Activated B cell treated with CpG ODN at 0.5 μM for 24 hours (primary cell): ENCODE results near the gene VCAN. TPM values are rescaled to one million over a fixed set of nuclear protein-coding genes. Genes with fewer than 3 reads are reported as not detected.

Source experiments
- ATAC-seq: fragments of 200-7000 bp; cut with Tn5 transposase; one replicate; pipeline ENCODE4 v1.10.0; 2021; ENCODE audit warnings: low read depth, mild to moderate bottlenecking, moderate library complexity
- CTCF ChIA-PET: fragments of 350-600 bp; sonication (Branson Sonifier 250); formaldehyde crosslinking; loops from one replicate; lab custom pipeline; 2021; ENCODE audit warnings: antibody characterized with exemption; lab: Charles Lee
- POLR2A ChIA-PET: fragments of 350-600 bp; sonication (Branson Sonifier 250); formaldehyde crosslinking; loops from one replicate; lab custom pipeline; 2021; ENCODE audit warnings: antibody characterized with exemption; lab: Charles Lee
- DNase-seq: peaks from one replicate; pipeline ENCODE4 v3.0.0; 2022
- H3K27ac Mint-ChIP-seq: one replicate; pipeline ENCODE4 v1.8.0; 2020; ENCODE audit warnings: mixed read lengths
- H3K27me3 Mint-ChIP-seq: one replicate; pipeline ENCODE4 v1.8.0; 2021; ENCODE audit warnings: mixed read lengths
- H3K36me3 Mint-ChIP-seq: one replicate; pipeline ENCODE4 v1.8.0; 2021; ENCODE audit warnings: low read depth, mixed read lengths
- H3K4me1 Mint-ChIP-seq: one replicate; pipeline ENCODE4 v1.8.0; 2021; ENCODE audit warnings: mixed read lengths
- H3K4me3 Mint-ChIP-seq: one replicate; pipeline ENCODE4 v1.8.0; 2020; ENCODE audit warnings: mild to moderate bottlenecking, mixed read lengths
- H3K9me3 Mint-ChIP-seq: one replicate; pipeline ENCODE4 v1.8.0; 2020; ENCODE audit warnings: mixed read lengths
- intact Hi-C: fragments of 100-400 bp; cut with micrococcal nuclease; formaldehyde crosslinking; loops from one replicate; pipeline ENCODE4 v1.15.1; 2024
- total RNA-seq: library from RNA; stranded (reverse); gene quantifications from 2 replicates; pipeline ENCODE4 v1.2.3, GENCODE V29; 2022
- TF ChIP-seq, protein P1 (sequence below): fragments of 200-600 bp; IDR thresholded peaks from one replicate; pipeline ENCODE4 v1.8.0; 2022; ENCODE audit warnings: antibody characterized with exemption, mild to moderate bottlenecking

VCAN gene
- total RNA-seq, 1 donor from 2014 or later, result 0.16 TPM

DNA sequence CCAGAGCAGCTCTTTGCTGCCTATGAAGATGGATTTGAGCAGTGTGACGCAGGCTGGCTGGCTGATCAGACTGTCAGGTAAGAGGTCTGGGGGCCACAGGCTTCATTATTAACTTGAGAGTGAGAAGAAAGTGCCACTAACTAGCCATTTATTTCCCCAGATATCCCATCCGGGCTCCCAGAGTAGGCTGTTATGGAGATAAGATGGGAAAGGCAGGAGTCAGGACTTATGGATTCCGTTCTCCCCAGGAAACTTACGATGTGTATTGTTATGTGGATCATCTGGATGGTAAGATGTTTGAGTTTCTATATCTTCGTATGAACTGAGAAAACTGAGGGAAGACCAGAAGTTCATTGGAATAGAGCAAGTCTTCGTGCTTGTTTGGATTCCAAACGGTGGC is 22.1 kb downstream of the VCAN start:
- Mint-ChIP-seq H3K36me3 (no peaks in the 10 kb centered on the region), H3K27me3 (no peaks in the 10 kb centered on the region), H3K4me3 (no peak overlapping the region), H3K9me3 (no peaks in the 10 kb centered on the region), H3K27ac (no peak overlapping the region), H3K4me1 (no peaks in the 10 kb centered on the region)
- TF ChIP-seq, protein P1, sequence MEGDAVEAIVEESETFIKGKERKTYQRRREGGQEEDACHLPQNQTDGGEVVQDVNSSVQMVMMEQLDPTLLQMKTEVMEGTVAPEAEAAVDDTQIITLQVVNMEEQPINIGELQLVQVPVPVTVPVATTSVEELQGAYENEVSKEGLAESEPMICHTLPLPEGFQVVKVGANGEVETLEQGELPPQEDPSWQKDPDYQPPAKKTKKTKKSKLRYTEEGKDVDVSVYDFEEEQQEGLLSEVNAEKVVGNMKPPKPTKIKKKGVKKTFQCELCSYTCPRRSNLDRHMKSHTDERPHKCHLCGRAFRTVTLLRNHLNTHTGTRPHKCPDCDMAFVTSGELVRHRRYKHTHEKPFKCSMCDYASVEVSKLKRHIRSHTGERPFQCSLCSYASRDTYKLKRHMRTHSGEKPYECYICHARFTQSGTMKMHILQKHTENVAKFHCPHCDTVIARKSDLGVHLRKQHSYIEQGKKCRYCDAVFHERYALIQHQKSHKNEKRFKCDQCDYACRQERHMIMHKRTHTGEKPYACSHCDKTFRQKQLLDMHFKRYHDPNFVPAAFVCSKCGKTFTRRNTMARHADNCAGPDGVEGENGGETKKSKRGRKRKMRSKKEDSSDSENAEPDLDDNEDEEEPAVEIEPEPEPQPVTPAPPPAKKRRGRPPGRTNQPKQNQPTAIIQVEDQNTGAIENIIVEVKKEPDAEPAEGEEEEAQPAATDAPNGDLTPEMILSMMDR, result no peak
- no peak for ATAC-seq
- ChIA-PET POLR2A (no interaction called here), CTCF (no interaction called here)
- DNase-seq, result no peak
- intact Hi-C loops, result no loop called here

DNA sequence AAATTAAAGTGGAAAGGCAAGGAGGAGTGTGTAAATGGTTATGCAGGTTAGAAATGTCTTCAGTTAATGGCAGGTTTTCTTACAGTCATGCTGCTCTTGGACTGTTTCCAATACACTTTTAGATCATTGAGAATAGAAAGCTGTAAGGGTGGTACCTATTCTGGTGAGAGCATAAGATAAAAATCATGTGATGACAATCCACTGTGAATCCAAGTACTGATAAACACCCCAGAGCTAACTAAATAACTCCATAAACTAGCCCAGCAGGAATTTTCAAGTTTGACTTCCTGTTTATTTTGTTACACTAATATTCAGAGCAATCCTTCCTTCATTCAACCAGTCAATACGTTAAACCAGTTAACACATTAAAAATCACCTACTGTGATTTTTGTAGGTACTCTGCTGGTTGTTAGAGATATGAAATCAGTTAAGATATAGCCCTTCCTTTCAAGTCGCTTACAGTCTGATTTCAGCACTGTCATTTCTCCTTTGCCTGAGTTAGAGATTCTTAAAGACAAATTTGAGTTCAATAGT is 22.6 kb downstream of the VCAN start:
- ATAC-seq (no peak), DNase-seq (no peak)
- POLR2A ChIA-PET, result no interaction called here
- no peaks in the 10 kb centered on the region for H3K9me3 Mint-ChIP-seq
- no peak overlapping the region for H3K4me3 Mint-ChIP-seq
- H3K4me1 Mint-ChIP-seq, result no peaks in the 10 kb centered on the region
- H3K27me3 Mint-ChIP-seq, result no peaks in the 10 kb centered on the region
- no peak overlapping the region for H3K27ac Mint-ChIP-seq
- CTCF ChIA-PET, result no interaction called here
- intact Hi-C loops, result no loop called here
- TF ChIP-seq, protein P1, result no peak
- H3K36me3 Mint-ChIP-seq, result no peaks in the 10 kb centered on the region

DNA sequence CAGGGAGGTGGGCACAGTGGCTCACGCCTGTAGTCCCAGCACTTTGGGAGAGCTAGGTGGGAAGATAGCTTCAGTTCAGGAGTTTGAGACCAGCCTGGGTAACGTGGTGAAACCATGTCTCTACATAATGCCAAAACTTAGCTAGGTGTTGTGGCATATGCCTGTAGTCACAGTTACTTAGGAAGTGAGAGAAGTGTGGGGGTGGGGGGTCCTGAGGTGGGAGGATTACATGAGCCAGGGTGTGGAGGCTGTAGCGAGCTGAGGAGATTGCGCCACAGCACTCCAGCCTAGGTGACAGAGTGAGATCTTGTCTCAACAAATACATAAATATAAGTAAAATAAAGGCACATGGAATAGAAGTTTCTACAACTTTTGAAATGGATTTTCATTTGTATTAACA is 23.1 kb downstream of the VCAN start:
- no peaks in the 10 kb centered on the region for H3K36me3 Mint-ChIP-seq

DNA sequence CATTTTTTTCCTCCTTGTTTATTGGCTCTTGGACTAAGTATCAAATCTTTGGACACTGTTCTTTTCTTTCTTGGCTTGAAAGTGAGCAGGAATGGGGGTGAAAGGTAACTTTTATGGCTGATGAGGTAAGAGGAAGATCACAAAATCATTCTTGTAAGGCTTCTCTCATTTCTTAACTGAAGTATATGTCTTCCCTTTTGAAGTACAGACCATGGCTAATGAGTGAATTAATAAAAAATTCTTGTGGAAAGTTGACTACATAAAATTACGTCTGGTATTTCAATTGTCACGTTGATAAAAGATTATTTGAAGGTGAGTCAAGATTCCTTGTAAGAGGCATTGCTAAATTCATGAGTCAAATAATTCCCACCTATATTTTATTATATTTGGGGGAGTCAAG is 25.1 kb downstream of the VCAN start:
- ATAC-seq (no peak), DNase-seq (no peak)
- no peak overlapping the region for H3K4me3 Mint-ChIP-seq
- H3K9me3 Mint-ChIP-seq, result no peaks in the 10 kb centered on the region
- no peak overlapping the region for H3K27ac Mint-ChIP-seq
- H3K4me1 Mint-ChIP-seq, result no peaks in the 10 kb centered on the region
- TF ChIP-seq, protein P1, result no peak
- CTCF ChIA-PET, result no interaction called here
- H3K27me3 Mint-ChIP-seq, result no peaks in the 10 kb centered on the region
- POLR2A ChIA-PET, result no interaction called here
- intact Hi-C loops, result no loop called here
- H3K36me3 Mint-ChIP-seq, result no peaks in the 10 kb centered on the region

More for the DNA sequence above, 23.1 kb downstream of the VCAN start:
- no peaks in the 10 kb centered on the region for H3K9me3 Mint-ChIP-seq
- intact Hi-C loops, result no loop called here
- H3K4me1 Mint-ChIP-seq, result no peaks in the 10 kb centered on the region
- no peak overlapping the region for H3K27ac Mint-ChIP-seq
- no peaks in the 10 kb centered on the region for H3K27me3 Mint-ChIP-seq
- H3K4me3 Mint-ChIP-seq, result no peak overlapping the region
- ChIA-PET CTCF (no interaction called here), POLR2A (no interaction called here)
- no peak for DNase-seq
- TF ChIP-seq, protein P1, result no peak
- ATAC-seq, result no peak

DNA sequence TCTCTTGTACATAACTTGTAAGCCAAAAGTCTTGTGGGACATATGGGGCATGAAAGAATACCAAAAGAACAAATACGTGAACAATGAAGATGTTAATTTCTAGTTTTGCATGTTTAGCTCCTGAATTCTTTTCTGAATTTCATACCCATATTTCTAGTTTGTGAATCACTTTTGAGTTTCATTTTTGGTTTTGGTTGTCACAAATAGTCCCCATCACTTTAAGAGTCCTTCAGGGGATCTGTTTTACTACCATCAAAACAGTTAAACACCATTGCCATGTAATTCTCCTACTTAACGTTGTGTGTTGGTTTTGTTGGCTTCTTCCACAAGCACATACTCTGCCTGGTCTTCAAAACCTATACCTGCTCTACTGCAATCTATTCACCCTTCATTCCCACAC is 27.0 kb downstream of the VCAN start:
- no peak for DNase-seq
- ChIA-PET POLR2A (no interaction called here), CTCF (no interaction called here)
- Mint-ChIP-seq H3K27me3 (no peaks in the 10 kb centered on the region), H3K9me3 (no peaks in the 10 kb centered on the region), H3K36me3 (no peaks in the 10 kb centered on the region), H3K4me1 (no peaks in the 10 kb centered on the region), H3K4me3 (no peak overlapping the region), H3K27ac (no peak overlapping the region)
- intact Hi-C loops, result no loop called here
- TF ChIP-seq, protein P1, result no peak
- no peak for ATAC-seq
